Right hindlimb (tissue), 1 donor: Measurements from ENCODE around the gene PRKX.
"Not testable (repeated sequence)": the region's sequence is repeated elsewhere in the genome, so short reads cannot be mapped to it uniquely, and the experiment has no call there.

ENCODE experiments used
- DNase-seq: peaks from one replicate; pipeline ENCODE4 v3.0.0-alpha.2; 2018

PRKX gene

GRCh38 chrX:3560010-3560409 is 153.4 kb downstream of the PRKX start:
- DNase-seq, result not testable (repeated sequence)
